Kidney capillary endothelial cell (primary cell): ENCODE results near the gene OLIG2.

Experiments used
- DNase-seq: peaks from one replicate; pipeline ENCODE4 v3.0.0-alpha.2; 2018; ENCODE audit warnings: low spot score

OLIG2 gene

GRCh38 chr21:33019885-33020557 is 5.7 kb upstream of the OLIG2 start:
- no peak for DNase-seq

- DNase-seq = no peak
Measured at GRCh38 chr21:33020558-33021100, 5.1 kb upstream of the OLIG2 start.

GRCh38 chr21:33021150-33021549 is 4.6 kb upstream of the OLIG2 start:
- DNase-seq = no peak

DNA sequence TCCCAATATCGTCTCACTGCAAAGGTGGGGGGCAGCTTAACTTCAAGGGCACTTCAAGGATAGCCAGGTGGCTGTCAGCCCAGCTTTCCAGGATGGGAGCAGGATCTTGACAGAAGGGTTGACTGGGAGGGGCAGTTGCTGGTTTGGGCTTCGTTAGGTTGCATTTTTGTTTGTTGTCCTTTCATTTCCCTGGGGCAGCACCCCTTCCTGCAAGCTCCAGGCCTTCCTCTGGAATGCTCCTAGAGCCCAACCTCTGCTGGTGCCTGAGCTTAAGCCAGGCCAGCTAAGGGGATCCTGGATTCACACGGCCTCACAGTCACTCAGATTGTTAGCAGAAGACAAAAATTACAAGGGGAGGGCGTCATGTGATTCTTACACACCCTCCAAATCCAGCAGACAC is 4.1 kb upstream of the OLIG2 start:
- no peak for DNase-seq

DNA sequence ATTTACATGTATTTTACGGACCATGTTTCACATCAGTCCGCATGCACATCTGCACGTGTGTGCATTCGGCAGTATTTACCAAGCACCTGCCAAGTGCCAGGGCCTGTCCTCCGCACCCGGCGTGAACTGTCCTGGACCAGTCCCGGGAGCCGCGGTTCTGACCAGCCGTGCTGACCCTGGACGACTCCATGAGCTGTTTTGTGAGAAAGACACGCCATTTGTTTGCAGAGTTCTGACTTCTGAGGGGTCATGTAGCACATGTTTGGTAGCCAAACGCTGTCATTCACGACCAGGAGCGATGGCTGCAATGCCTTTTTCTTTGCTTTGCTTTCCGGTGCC is 3.3 kb upstream of the OLIG2 start:
- DNase-seq = no peak

DNA sequence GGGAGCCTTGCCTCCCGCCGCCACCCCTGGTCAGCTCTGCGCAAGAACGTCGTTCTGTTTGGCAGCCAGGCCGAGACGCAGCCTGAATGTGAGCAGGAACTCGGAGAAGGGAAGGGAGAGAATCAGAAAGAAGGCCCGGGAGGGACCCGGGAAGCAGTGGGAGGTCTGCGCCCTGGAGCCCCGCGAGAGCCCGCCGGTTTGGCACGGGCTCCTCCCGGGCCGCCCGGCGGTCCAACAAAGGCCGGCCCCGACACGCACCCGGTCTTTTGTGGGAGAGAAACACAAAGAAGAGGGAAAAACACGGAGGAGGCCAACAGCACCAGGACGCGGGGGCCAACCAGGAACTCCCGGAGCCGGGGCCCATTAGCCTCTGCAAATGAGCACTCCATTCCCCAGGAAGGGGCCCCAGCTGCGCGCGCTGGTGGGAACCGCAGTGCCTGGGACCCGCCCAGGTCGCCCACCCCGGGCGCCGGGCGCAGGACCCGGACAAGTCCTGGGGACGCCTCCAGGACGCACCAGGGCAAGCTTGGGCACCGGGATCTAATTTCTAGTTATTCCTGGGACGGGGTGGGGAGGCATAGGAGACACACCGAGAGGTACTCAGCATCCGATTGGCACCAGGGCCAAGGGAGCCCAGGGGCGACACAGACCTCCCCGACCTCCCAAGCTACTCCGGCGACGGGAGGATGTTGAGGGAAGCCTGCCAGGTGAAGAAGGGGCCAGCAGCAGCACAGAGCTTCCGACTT is 2.7 kb upstream of the OLIG2 start:
- no peak for DNase-seq

DNA sequence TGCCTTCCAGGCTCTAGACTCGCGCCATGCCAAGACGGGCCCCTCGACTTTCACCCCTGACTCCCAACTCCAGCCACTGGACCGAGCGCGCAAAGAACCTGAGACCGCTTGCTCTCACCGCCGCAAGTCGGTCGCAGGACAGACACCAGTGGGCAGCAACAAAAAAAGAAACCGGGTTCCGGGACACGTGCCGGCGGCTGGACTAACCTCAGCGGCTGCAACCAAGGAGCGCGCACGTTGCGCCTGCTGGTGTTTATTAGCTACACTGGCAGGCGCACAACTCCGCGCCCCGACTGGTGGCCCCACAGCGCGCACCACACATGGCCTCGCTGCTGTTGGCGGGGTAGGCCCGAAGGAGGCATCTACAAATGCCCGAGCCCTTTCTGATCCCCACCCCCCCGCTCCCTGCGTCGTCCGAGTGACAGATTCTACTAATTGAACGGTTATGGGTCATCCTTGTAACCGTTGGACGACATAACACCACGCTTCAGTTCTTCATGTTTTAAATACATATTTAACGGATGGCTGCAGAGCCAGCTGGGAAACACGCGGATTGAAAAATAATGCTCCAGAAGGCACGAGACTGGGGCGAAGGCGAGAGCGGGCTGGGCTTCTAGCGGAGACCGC is 2.0 kb upstream of the OLIG2 start:
- DNase-seq = no peak

DNA sequence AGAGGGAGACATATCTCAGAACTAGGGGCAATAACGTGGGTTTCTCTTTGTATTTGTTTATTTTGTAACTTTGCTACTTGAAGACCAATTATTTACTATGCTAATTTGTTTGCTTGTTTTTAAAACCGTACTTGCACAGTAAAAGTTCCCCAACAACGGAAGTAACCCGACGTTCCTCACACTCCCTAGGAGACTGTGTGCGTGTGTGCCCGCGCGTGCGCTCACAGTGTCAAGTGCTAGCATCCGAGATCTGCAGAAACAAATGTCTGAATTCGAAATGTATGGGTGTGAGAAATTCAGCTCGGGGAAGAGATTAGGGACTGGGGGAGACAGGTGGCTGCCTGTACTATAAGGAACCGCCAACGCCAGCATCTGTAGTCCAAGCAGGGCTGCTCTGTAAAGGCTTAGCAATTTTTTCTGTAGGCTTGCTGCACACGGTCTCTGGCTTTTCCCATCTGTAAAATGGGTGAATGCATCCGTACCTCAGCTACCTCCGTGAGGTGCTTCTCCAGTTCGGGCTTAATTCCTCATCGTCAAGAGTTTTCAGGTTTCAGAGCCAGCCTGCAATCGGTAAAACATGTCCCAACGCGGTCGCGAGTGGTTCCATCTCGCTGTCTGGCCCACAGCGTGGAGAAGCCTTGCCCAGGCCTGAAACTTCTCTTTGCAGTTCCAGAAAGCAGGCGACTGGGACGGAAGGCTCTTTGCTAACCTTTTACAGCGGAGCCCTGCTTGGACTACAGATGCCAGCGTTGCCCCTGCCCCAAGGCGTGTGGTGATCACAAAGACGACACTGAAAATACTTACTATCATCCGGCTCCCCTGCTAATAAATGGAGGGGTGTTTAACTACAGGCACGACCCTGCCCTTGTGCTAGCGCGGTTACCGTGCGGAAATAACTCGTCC is 1.3 kb upstream of the OLIG2 start:
- no peak for DNase-seq

DNA sequence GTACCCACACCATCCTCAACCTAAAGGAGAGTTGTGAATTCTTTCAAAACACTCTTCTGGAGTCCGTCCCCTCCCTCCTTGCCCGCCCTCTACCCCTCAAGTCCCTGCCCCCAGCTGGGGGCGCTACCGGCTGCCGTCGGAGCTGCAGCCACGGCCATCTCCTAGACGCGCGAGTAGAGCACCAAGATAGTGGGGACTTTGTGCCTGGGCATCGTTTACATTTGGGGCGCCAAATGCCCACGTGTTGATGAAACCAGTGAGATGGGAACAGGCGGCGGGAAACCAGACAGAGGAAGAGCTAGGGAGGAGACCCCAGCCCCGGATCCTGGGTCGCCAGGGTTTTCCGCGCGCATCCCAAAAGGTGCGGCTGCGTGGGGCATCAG is 638 bp upstream of the OLIG2 start:
- DNase-seq = no peak

GRCh38 chr21:33026443-33026858 is 716 bp downstream of the OLIG2 start:
- DNase-seq = no peak

DNA sequence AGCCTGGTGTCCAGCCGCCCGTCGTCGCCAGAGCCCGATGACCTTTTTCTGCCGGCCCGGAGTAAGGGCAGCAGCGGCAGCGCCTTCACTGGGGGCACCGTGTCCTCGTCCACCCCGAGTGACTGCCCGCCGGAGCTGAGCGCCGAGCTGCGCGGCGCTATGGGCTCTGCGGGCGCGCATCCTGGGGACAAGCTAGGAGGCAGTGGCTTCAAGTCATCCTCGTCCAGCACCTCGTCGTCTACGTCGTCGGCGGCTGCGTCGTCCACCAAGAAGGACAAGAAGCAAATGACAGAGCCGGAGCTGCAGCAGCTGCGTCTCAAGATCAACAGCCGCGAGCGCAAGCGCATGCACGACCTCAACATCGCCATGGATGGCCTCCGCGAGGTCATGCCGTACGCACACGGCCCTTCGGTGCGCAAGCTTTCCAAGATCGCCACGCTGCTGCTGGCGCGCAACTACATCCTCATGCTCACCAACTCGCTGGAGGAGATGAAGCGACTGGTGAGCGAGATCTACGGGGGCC is 1.2 kb downstream of the OLIG2 start:
- DNase-seq = no peak

- no peak for DNase-seq
Measured at GRCh38 chr21:33027401-33028286, 1.9 kb downstream of the OLIG2 start.

GRCh38 chr21:33028287-33028670 is 2.5 kb downstream of the OLIG2 start:
- no peak for DNase-seq

- DNase-seq = no peak
Measured at GRCh38 chr21:33028773-33029384, 3.1 kb downstream of the OLIG2 start.

- no peak for DNase-seq
Measured at GRCh38 chr21:33029385-33029921, 3.7 kb downstream of the OLIG2 start.

DNA sequence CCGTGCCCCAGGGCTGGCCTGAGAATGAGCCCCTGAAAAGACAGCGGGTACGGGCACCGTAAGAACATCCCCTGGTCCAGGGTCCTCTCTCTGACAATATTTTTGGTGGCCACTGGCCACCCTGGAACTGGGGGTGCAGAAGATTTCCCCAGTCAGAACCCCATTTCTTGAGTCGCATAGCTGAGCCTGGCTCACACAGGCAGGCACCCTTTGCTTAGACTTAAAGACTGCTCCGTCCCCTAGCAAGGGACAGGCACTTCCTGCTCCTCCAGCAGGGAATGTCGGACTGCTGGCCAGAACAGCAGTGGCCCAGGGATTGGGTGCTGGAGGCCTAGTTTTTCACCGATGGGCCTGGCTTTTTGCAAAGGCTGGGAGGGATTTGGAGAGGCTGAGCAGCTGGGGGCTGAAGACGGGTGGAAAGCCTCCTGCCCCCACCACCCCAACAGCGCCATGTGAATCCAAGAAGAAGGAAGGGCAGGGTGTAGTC is 4.3 kb downstream of the OLIG2 start:
- no peak for DNase-seq

- no peak for DNase-seq
Measured at GRCh38 chr21:33030633-33031032, 4.9 kb downstream of the OLIG2 start.

GRCh38 chr21:33031152-33031911 is 5.6 kb downstream of the OLIG2 start:
- no peak for DNase-seq

GRCh38 chr21:33032434-33033047 is 6.8 kb downstream of the OLIG2 start:
- DNase-seq = no peak
